Trophoblast cell (in vitro differentiated cells and primary cell): ENCODE measurements around the gene ADAMTS9.

Experiments
- DNase-seq, 2 donors: peaks; one replicate each; pipeline ENCODE4 v3.0.0-alpha.2; 2016
- H2AFZ ChIP-seq: 2 replicates; pipeline ENCODE4 v1.6.1; 2013; ENCODE audit warnings: low read length, moderate library complexity, mild to moderate bottlenecking; ENCODE audit not compliant: insufficient read depth, poor library complexity
- H2AK5ac ChIP-seq: 2 replicates; pipeline ENCODE4 v1.6.1; 2013; ENCODE audit warnings: mild to moderate bottlenecking, low read length
- H2BK120ac ChIP-seq: 2 replicates; pipeline ENCODE4 v1.6.1; 2013; ENCODE audit warnings: low read length, mild to moderate bottlenecking, moderate library complexity; ENCODE audit not compliant: insufficient read depth, poor library complexity
- H2BK12ac ChIP-seq: 2 replicates; pipeline ENCODE4 v1.6.1; 2013; ENCODE audit warnings: mild to moderate bottlenecking, low read length, moderate library complexity
- H2BK5ac ChIP-seq: 2 replicates; pipeline ENCODE4 v1.6.1; 2013; ENCODE audit warnings: low read length, low read depth, moderate library complexity, mild to moderate bottlenecking; ENCODE audit not compliant: poor library complexity
- H3K14ac ChIP-seq: 2 replicates; pipeline ENCODE4 v1.6.1; 2013; ENCODE audit warnings: mild to moderate bottlenecking, low read length
- H3K18ac ChIP-seq: 2 replicates; pipeline ENCODE4 v1.6.1; 2013; ENCODE audit warnings: mild to moderate bottlenecking, low read length
- H3K23ac ChIP-seq: 2 replicates; pipeline ENCODE4 v1.6.1; 2013; ENCODE audit warnings: low read length
- H3K27ac ChIP-seq: 2 replicates; pipeline ENCODE4 v1.5.1; 2013; ENCODE audit warnings: low read depth, mild to moderate bottlenecking, inconsistent platforms, low read length, moderate library complexity
- H3K27me3 ChIP-seq: 2 replicates; pipeline ENCODE4 v1.6.1; 2013; ENCODE audit warnings: inconsistent platforms, mild to moderate bottlenecking, low read length, moderate library complexity; ENCODE audit not compliant: insufficient read depth
- H3K36me3 ChIP-seq, 2 experiments: 1 replicate in 1 of 2; 2 replicates in 1 of 2; pipeline ENCODE4 v1.6.1; 2013; ENCODE audit warnings: low read length in 2 of 2, mild to moderate bottlenecking in 2 of 2, moderate library complexity in 1 of 2; ENCODE audit not compliant: insufficient read depth in 2 of 2, control insufficient read depth in 1 of 2
- H3K4ac ChIP-seq: 2 replicates; pipeline ENCODE4 v1.6.1; 2013; ENCODE audit warnings: low read depth, mild to moderate bottlenecking, low read length, moderate library complexity
- H3K4me1 ChIP-seq, 2 experiments: 1 replicate in 1 of 2; 2 replicates in 1 of 2; pipeline ENCODE4 v1.6.1; 2013; ENCODE audit warnings: low read length in 2 of 2, mild to moderate bottlenecking in 2 of 2, moderate library complexity in 1 of 2; ENCODE audit not compliant: insufficient read depth in 2 of 2, control insufficient read depth in 1 of 2
- H3K4me2 ChIP-seq: 2 replicates; pipeline ENCODE4 v1.6.1; 2013; ENCODE audit warnings: inconsistent platforms, mild to moderate bottlenecking, low read length, moderate library complexity
- H3K4me3 ChIP-seq: 2 replicates; pipeline ENCODE4 v1.5.1; 2013; ENCODE audit warnings: mild to moderate bottlenecking, low read depth, low read length, inconsistent platforms
- H3K79me1 ChIP-seq: one replicate; pipeline ENCODE4 v1.6.1; 2013; ENCODE audit warnings: low read length
- H3K79me2 ChIP-seq: 2 replicates; pipeline ENCODE4 v1.6.1; 2013; ENCODE audit warnings: low read length, mild to moderate bottlenecking; ENCODE audit not compliant: control insufficient read depth, insufficient read depth, poor library complexity
- H3K9ac ChIP-seq: 2 replicates; pipeline ENCODE4 v1.6.1; 2013; ENCODE audit warnings: mild to moderate bottlenecking, low read length
- H3K9me3 ChIP-seq: 2 replicates; pipeline ENCODE4 v1.6.1; 2013; ENCODE audit warnings: low read depth, mild to moderate bottlenecking, control low read depth, inconsistent platforms, low read length; ENCODE audit not compliant: insufficient read depth
- H4K12ac ChIP-seq: 2 replicates; pipeline ENCODE4 v1.6.1; 2013; ENCODE audit warnings: low read depth, mild to moderate bottlenecking, low read length, moderate library complexity
- H4K8ac ChIP-seq: 2 replicates; pipeline ENCODE4 v1.6.1; 2013; ENCODE audit warnings: low read depth, mild to moderate bottlenecking, low read length, moderate library complexity
- H4K91ac ChIP-seq: one replicate; pipeline ENCODE4 v1.6.1; 2013; ENCODE audit warnings: low read depth, mild to moderate bottlenecking, low read length, moderate library complexity
- WGBS: extraction: QIAGEN DNeasy Blood & Tissue Kit; methylation state at CpG from one replicate; pipeline ENCODE4 v1.1.7; 2013; ENCODE audit warnings: missing lambda C conversion rate; ENCODE audit not compliant: insufficient read length, insufficient coverage; ENCODE audit errors: extremely low coverage; 5-methylcytosine and 5-hydroxymethylcytosine counted together

ADAMTS9 gene

GRCh38 chr3:64595253-64595694 lies 92.5 kb downstream of the ADAMTS9 start:
- Histone ChIP-seq H3K23ac (no peak overlapping the region), H3K4ac (no peak overlapping the region), H2AFZ (no peak overlapping the region), H2BK12ac (no peak overlapping the region), H2BK120ac (no peak overlapping the region), H4K12ac (no peak overlapping the region), H3K79me1 (no peaks in the 10 kb centered on the region), H3K9ac (no peak overlapping the region), H3K79me2 (no peaks in the 10 kb centered on the region), H3K4me3 (no peak overlapping the region), H2BK5ac (no peak overlapping the region), H3K36me3 (peaks cover 10 to 22% of the 10 kb centered on the region in 2 experiments), H3K27me3 (no peaks in the 10 kb centered on the region), H2AK5ac (no peak overlapping the region), H4K8ac (no peak overlapping the region), H3K14ac (no peak overlapping the region), H3K4me1 (no peaks in the 10 kb centered on the region), H3K18ac (no peak overlapping the region), H3K9me3 (no peaks in the 10 kb centered on the region), H3K27ac (no peak overlapping the region), H4K91ac (no peak overlapping the region), H3K4me2 (no peak overlapping the region)
- WGBS: no CpG with 5 or more reads among the region's 5 CpGs
- no peak for DNase-seq

- Histone ChIP-seq H3K14ac (no peak overlapping the region), H2BK120ac (no peak overlapping the region), H3K9me3 (no peaks in the 10 kb centered on the region), H3K23ac (no peak overlapping the region), H2AK5ac (no peak overlapping the region), H3K27me3 (no peaks in the 10 kb centered on the region), H3K18ac (no peak overlapping the region), H3K27ac (no peak overlapping the region), H3K4me1 (no peaks in the 10 kb centered on the region), H3K9ac (no peak overlapping the region), H2BK12ac (no peak overlapping the region), H3K79me1 (no peaks in the 10 kb centered on the region), H3K4me3 (no peak overlapping the region), H4K8ac (no peak overlapping the region), H3K4ac (no peak overlapping the region), H4K91ac (no peak overlapping the region), H3K79me2 (no peaks in the 10 kb centered on the region), H2BK5ac (no peak overlapping the region), H3K4me2 (no peak overlapping the region), H3K36me3 (peaks cover 10 to 20% of the 10 kb centered on the region in 2 experiments), H4K12ac (no peak overlapping the region), H2AFZ (no peak overlapping the region)
- DNase-seq: no peak
- WGBS: no CpG with 5 or more reads among the region's 9 CpGs
Measured at GRCh38 chr3:64594134-64594533, 93.7 kb downstream of the ADAMTS9 start.

GRCh38 chr3:64593350-64593749 lies 94.5 kb downstream of the ADAMTS9 start:
- no peak overlapping the region for H4K8ac ChIP-seq
- no peaks in the 10 kb centered on the region for H3K79me1 ChIP-seq
- no peak overlapping the region for H3K9ac ChIP-seq
- no CpG with 5 or more reads among the region's 3 CpGs for WGBS
- no peak overlapping the region for H3K23ac ChIP-seq
- H4K91ac ChIP-seq: no peak overlapping the region
- H3K36me3 ChIP-seq: peaks cover 10 to 18% of the 10 kb centered on the region in 2 experiments
- no peak overlapping the region for H3K4me3 ChIP-seq
- no peak overlapping the region for H2AK5ac ChIP-seq
- no peak overlapping the region for H3K18ac ChIP-seq
- no peak overlapping the region for H2AFZ ChIP-seq
- no peak overlapping the region for H3K4me2 ChIP-seq
- H3K14ac ChIP-seq: no peak overlapping the region
- H2BK120ac ChIP-seq: no peak overlapping the region
- no peak overlapping the region for H4K12ac ChIP-seq
- H3K27me3 ChIP-seq: no peaks in the 10 kb centered on the region
- no peaks in the 10 kb centered on the region for H3K9me3 ChIP-seq
- no peak overlapping the region for H2BK5ac ChIP-seq
- DNase-seq: no peak
- H3K27ac ChIP-seq: no peak overlapping the region
- H2BK12ac ChIP-seq: no peak overlapping the region
- H3K4ac ChIP-seq: no peak overlapping the region
- no peaks in the 10 kb centered on the region for H3K79me2 ChIP-seq
- no peaks in the 10 kb centered on the region for H3K4me1 ChIP-seq

- no CpG with 5 or more reads among the region's 1 CpG for WGBS
- H3K4me2 ChIP-seq: no peak overlapping the region
- no peak overlapping the region for H2AFZ ChIP-seq
- H4K91ac ChIP-seq: no peak overlapping the region
- no peak for DNase-seq
- H3K14ac ChIP-seq: no peak overlapping the region
- peaks cover 6 to 14% of the 10 kb centered on the region in 2 experiments for H3K36me3 ChIP-seq
- no peak overlapping the region for H3K9ac ChIP-seq
- no peak overlapping the region for H3K18ac ChIP-seq
- H3K79me2 ChIP-seq: no peaks in the 10 kb centered on the region
- no peak overlapping the region for H2AK5ac ChIP-seq
- no peaks in the 10 kb centered on the region for H3K4me1 ChIP-seq
- no peaks in the 10 kb centered on the region for H3K9me3 ChIP-seq
- H4K8ac ChIP-seq: no peak overlapping the region
- H2BK5ac ChIP-seq: no peak overlapping the region
- H3K4me3 ChIP-seq: no peak overlapping the region
- H3K23ac ChIP-seq: no peak overlapping the region
- no peaks in the 10 kb centered on the region for H3K79me1 ChIP-seq
- H2BK12ac ChIP-seq: no peak overlapping the region
- H2BK120ac ChIP-seq: no peak overlapping the region
- H3K4ac ChIP-seq: no peak overlapping the region
- H4K12ac ChIP-seq: no peak overlapping the region
- no peaks in the 10 kb centered on the region for H3K27me3 ChIP-seq
- H3K27ac ChIP-seq: no peak overlapping the region
Measured at GRCh38 chr3:64591615-64592014, 96.2 kb downstream of the ADAMTS9 start.
